Measurements from ENCODE around the gene RELN.

DNA sequence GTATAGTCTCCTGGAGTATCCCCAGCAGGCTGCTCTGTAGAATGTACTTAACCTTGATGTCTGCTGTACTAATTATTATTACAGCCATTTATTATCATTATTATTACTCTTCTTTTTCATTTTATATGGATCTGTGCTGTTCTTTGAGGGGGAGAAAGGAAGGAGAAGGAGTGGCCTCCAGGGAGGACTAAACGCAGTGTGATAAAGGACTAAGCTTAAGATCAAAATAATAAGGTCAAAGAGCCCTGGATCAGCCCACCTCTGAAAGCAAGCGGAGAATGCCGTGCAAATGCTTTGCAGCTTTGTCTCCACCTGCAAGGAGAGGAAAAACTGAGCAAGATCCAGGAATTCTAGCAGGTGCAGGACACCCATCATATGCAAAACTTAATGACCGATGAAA, 65.3 kb downstream of the RELN start:
- TF ChIP-seq EZH2 (IDR thresholded peaks at IDR 0.05; ENCODE audit: borderline replicate concordance) (no peak), EZH2phosphoT487 (IDR thresholded peaks at IDR 0.05; ENCODE audit: low read depth, severe bottlenecking, unreplicated experiment) (no peak)
- TF ChIP-seq, protein P1, sequence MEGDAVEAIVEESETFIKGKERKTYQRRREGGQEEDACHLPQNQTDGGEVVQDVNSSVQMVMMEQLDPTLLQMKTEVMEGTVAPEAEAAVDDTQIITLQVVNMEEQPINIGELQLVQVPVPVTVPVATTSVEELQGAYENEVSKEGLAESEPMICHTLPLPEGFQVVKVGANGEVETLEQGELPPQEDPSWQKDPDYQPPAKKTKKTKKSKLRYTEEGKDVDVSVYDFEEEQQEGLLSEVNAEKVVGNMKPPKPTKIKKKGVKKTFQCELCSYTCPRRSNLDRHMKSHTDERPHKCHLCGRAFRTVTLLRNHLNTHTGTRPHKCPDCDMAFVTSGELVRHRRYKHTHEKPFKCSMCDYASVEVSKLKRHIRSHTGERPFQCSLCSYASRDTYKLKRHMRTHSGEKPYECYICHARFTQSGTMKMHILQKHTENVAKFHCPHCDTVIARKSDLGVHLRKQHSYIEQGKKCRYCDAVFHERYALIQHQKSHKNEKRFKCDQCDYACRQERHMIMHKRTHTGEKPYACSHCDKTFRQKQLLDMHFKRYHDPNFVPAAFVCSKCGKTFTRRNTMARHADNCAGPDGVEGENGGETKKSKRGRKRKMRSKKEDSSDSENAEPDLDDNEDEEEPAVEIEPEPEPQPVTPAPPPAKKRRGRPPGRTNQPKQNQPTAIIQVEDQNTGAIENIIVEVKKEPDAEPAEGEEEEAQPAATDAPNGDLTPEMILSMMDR (IDR thresholded peaks at IDR 0.05; ENCODE audit: poor library complexity): no peak

Measured in hepatocyte (in vitro differentiated cells).